NB4 (cell line): Measurements from ENCODE around the gene LRRN3.

ENCODE experiments used
- CTCF ChIP-seq: IDR thresholded peaks from one replicate; pipeline ENCODE4 v1.5.1; 2012; ENCODE audit warnings: low read depth, low read length
- MAX ChIP-seq: IDR thresholded peaks from 2 replicates; pipeline ENCODE4 v1.6.1; 2011; ENCODE audit warnings: low read depth, low read length
- POLR2A ChIP-seq: IDR thresholded peaks from 2 replicates; pipeline ENCODE4 v1.6.1; 2011; ENCODE audit warnings: mild to moderate bottlenecking; ENCODE audit not compliant: insufficient read length; ENCODE audit errors: extremely low read depth

DNA sequence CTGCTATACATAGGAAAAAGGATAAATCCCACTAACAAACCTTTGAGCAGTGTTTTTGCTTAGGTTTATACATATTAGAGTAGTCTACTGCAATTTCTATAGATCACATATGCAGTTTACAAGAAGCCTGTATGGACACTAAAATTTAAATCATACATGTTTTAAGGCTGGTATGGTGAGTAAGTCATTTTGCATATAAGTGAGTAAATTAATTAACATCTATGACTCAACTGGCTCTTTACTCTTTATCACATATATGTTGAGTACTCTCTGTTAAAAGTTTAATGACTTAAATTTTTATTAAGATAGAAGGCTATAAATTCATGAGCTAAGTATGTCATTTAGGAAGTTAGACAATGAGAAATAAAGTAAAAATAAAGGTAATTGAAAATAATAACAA, 69.4 kb downstream of the LRRN3 start:
- TF ChIP-seq POLR2A (no peak), CTCF (no peak), MAX (no peak)
